ENCODE results near the gene SGMS2.
A peak's percentile ranks its signal among the peaks of the same experiment; 100 is the strongest.

The SGMS2 gene

DNA sequence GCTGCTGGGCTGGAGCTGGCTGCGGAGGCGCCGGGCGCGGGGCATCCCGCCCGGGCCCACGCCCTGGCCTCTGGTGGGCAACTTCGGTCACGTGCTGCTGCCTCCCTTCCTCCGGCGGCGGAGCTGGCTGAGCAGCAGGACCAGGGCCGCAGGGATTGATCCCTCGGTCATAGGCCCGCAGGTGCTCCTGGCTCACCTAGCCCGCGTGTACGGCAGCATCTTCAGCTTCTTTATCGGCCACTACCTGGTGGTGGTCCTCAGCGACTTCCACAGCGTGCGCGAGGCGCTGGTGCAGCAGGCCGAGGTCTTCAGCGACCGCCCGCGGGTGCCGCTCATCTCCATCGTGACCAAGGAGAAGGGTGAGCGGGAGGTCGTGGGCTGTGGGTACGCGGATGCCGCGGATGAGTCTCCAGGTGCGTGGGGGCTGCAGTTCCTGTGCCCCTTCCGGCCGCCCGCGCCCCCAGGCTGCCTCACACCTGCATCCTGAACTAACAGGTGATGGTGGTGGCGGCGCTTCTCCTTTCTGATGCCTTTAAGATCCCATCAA is 107.1 kb downstream of the SGMS2 start (continued):
- TF ChIP-seq KLF16 (tag by site-specific recombination; IDR thresholded peaks at IDR 0.05), result no peak
- no peak for TF ChIP-seq ZNF211 (tag by site-specific recombination; IDR thresholded peaks at IDR 0.05; ENCODE audit: low read depth)
- no peak for TF ChIP-seq ZFP37 (tag by site-specific recombination; IDR thresholded peaks at IDR 0.05)
- TF ChIP-seq, protein P1, sequence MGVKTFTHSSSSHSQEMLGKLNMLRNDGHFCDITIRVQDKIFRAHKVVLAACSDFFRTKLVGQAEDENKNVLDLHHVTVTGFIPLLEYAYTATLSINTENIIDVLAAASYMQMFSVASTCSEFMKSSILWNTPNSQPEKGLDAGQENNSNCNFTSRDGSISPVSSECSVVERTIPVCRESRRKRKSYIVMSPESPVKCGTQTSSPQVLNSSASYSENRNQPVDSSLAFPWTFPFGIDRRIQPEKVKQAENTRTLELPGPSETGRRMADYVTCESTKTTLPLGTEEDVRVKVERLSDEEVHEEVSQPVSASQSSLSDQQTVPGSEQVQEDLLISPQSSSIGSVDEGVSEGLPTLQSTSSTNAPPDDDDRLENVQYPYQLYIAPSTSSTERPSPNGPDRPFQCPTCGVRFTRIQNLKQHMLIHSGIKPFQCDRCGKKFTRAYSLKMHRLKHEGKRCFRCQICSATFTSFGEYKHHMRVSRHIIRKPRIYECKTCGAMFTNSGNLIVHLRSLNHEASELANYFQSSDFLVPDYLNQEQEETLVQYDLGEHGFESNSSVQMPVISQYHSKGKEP (tag by site-specific recombination; IDR thresholded peaks at IDR 0.05), result no peak
- no peak for TF ChIP-seq ZBTB17 (tag by site-specific recombination; IDR thresholded peaks at IDR 0.05)
- no peak for TF ChIP-seq KLF9 (tag by site-specific recombination; IDR thresholded peaks at IDR 0.05; ENCODE audit: low read depth)
- peak; percentile 36; the same call in 1 of the 2 replicates for TF ChIP-seq ZFHX2 (tag by site-specific recombination; conservative IDR thresholded peaks at IDR 0.05)
- peak; percentile 53; the same call in 1 of the 2 replicates for TF ChIP-seq SCRT2 (tag by site-specific recombination; IDR thresholded peaks at IDR 0.05)
- no peak for TF ChIP-seq ZNF629 (tag by site-specific recombination; IDR thresholded peaks at IDR 0.05)
- TF ChIP-seq ZNF677 (tag by site-specific recombination; IDR thresholded peaks at IDR 0.05), result no peak
- no peak for TF ChIP-seq ZBTB7A (tag by site-specific recombination; IDR thresholded peaks at IDR 0.05; ENCODE audit: low read depth)
- no peak for TF ChIP-seq TRIM28 (IDR thresholded peaks at IDR 0.05; ENCODE audit: borderline replicate concordance, low read length)
- TF ChIP-seq, protein P2, sequence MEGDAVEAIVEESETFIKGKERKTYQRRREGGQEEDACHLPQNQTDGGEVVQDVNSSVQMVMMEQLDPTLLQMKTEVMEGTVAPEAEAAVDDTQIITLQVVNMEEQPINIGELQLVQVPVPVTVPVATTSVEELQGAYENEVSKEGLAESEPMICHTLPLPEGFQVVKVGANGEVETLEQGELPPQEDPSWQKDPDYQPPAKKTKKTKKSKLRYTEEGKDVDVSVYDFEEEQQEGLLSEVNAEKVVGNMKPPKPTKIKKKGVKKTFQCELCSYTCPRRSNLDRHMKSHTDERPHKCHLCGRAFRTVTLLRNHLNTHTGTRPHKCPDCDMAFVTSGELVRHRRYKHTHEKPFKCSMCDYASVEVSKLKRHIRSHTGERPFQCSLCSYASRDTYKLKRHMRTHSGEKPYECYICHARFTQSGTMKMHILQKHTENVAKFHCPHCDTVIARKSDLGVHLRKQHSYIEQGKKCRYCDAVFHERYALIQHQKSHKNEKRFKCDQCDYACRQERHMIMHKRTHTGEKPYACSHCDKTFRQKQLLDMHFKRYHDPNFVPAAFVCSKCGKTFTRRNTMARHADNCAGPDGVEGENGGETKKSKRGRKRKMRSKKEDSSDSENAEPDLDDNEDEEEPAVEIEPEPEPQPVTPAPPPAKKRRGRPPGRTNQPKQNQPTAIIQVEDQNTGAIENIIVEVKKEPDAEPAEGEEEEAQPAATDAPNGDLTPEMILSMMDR (tag by site-specific recombination; IDR thresholded peaks at IDR 0.05), result 0 out of 2 replicates have a peak, but pooled peaks have one; percentile 19
- no peak for TF ChIP-seq REPIN1 (tag by site-specific recombination; IDR thresholded peaks at IDR 0.05; ENCODE audit: low read depth)
- TF ChIP-seq ZNF571 (tag by site-specific recombination; IDR thresholded peaks at IDR 0.05), result no peak
- TF ChIP-seq, protein P3, sequence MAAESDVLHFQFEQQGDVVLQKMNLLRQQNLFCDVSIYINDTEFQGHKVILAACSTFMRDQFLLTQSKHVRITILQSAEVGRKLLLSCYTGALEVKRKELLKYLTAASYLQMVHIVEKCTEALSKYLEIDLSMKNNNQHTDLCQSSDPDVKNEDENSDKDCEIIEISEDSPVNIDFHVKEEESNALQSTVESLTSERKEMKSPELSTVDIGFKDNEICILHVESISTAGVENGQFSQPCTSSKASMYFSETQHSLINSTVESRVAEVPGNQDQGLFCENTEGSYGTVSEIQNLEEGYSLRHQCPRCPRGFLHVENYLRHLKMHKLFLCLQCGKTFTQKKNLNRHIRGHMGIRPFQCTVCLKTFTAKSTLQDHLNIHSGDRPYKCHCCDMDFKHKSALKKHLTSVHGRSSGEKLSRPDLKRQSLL (tag by site-specific recombination; IDR thresholded peaks at IDR 0.05), result no peak
- no peak for TF ChIP-seq ZNF707 (tag by site-specific recombination; IDR thresholded peaks at IDR 0.05)
- no peak for TF ChIP-seq ZNF658 (tag by site-specific recombination; IDR thresholded peaks at IDR 0.05)
- no peak for TF ChIP-seq ZNF248 (tag by site-specific recombination; IDR thresholded peaks at IDR 0.05)
- TF ChIP-seq, protein P4, sequence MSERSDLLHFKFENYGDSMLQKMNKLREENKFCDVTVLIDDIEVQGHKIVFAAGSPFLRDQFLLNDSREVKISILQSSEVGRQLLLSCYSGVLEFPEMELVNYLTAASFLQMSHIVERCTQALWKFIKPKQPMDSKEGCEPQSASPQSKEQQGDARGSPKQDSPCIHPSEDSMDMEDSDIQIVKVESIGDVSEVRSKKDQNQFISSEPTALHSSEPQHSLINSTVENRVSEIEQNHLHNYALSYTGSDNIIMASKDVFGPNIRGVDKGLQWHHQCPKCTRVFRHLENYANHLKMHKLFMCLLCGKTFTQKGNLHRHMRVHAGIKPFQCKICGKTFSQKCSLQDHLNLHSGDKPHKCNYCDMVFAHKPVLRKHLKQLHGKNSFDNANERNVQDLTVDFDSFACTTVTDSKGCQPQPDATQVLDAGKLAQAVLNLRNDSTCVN (tag by site-specific recombination; optimal IDR thresholded peaks at IDR 0.05), result peak; percentile 70
- TF ChIP-seq ZXDB (tag by site-specific recombination; IDR thresholded peaks at IDR 0.05), result no peak

DNA sequence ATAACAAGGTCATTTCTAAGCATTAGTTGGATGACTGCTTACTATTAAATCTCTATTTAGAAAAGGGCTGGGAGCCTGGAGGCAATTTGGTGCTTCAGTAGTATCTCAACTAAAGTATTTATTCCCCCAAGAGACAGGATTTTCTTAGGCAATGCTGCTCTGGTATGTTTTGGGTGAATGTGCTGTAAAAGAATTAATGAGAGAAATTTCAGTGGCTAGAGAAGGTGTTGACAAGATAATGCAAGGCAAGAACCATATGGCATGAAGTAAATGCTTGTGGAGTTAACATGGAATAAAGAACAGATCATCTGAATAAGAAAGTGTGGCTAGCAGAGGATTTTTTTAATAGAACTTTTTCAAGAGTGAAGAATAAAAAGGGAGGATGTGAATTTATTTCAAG is 110.5 kb downstream of the SGMS2 start:
- CTCF ChIA-PET, result no interaction called here
- Histone ChIP-seq H3K4me1 (ENCODE audit: control insufficient read depth, insufficient read depth, low read length) (no peaks in the 10 kb centered on the region), H3K9me3 (ENCODE audit: control insufficient read depth, insufficient read depth, low read depth, low read length) (no peaks in the 10 kb centered on the region), H3K27ac (ENCODE audit: extremely low read depth, low read depth, low read length) (no peak overlapping the region), H3K36me3 (ENCODE audit: control insufficient read depth in 2 of 2, insufficient read depth in 1 of 2, low read length in 2 of 2) (peaks cover 0 to 17% of the 10 kb centered on the region in 2 experiments; a peak in 1 of 3 replicates), H3K4me3 (ENCODE audit: low read depth, low read length) (no peak overlapping the region)
- no peak for TF ChIP-seq ZNF2 (tag by site-specific recombination; IDR thresholded peaks at IDR 0.05)
- no peak for TF ChIP-seq ZNF248 (tag by site-specific recombination; IDR thresholded peaks at IDR 0.05)
- no peak for TF ChIP-seq ZNF16 (tag by site-specific recombination; IDR thresholded peaks at IDR 0.05; ENCODE audit: low read depth)
- TF ChIP-seq ZNF664 (tag by site-specific recombination; IDR thresholded peaks at IDR 0.05), result peak; percentile 78
- TF ChIP-seq HOXC10 (CRISPR knock-in tag; IDR thresholded peaks at IDR 0.05), result no peak
- POLR2A ChIA-PET, result no interaction called here

All from HEK293 (cell line).